Measurements from ENCODE around the gene SPX.
A peak's percentile ranks its signal among the peaks of the same experiment; 100 is the strongest.

The SPX gene, protein sequence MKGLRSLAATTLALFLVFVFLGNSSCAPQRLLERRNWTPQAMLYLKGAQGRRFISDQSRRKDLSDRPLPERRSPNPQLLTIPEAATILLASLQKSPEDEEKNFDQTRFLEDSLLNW

DNA sequence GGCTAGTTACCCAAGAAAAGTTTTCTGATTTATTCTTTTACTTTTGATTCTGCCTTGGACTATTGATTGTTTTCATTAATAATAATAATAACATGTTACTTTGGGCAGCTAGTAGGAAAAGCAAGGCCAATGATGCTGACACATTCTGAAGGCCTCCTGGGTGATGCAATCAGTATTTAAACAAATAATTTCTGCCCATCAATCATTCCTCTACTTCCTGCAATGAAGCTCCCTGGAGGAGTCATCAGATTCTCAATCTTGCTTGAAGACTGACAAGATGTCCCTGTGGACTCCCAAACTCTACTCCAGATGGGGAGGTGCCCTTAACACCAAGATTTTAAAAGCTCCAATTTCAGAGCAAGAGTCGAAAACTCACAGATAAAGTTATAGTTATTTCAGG, at the start of gene SPX:
TSS of gene SPX (plus strand) at position 244 of the 400 bp plus-strand sequence. CDS start 177 bp downstream, outside the sequence.
- DNase-seq (ENCODE audit: low spot score): no peak
- Mint-ChIP-seq H3K4me3 (peak within 1 kb of the TSS; percentile 82), H3K27me3 (ENCODE audit: low read depth) (peaks cover 29% of the 10 kb centered on the region), H3K27ac (no peak within 1 kb of the TSS), H3K9me3 (peaks cover 9% of the 10 kb centered on the region), H3K4me1 (ENCODE audit: low read depth) (peaks cover 6% of the 10 kb centered on the region), H3K36me3 (ENCODE audit: low read depth) (no peaks in the 10 kb centered on the region)

DNA sequence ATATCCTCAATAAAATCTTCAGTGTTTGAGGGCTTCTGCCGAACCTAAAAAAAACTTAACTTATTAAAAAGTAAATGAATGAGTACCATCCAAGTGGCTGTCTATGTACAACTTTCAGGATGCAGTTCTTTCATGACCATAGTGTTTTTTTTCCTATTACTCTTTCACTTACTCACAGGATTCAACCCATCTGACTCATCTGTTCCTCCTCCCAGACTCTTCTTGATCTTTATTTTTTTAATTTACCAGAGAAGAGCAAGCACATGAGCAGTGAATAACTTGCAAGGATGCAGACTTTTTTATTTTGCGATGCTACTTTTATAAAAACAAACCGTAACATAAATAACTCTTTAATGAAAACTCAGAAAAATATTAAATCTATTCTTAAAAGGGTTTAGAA, 49.1 kb upstream of the SPX start:
- Mint-ChIP-seq H3K4me3 (no peak overlapping the region), H3K4me1 (ENCODE audit: low read depth) (peaks cover 10% of the 10 kb centered on the region), H3K9me3 (no peaks in the 10 kb centered on the region), H3K27me3 (ENCODE audit: low read depth) (no peaks in the 10 kb centered on the region), H3K36me3 (ENCODE audit: low read depth) (peaks cover 38% of the 10 kb centered on the region), H3K27ac (peak overlapping the region; percentile 12)
- DNase-seq (ENCODE audit: low spot score): no peak

- peaks cover 9% of the 10 kb centered on the region for H3K4me1 Mint-ChIP-seq (ENCODE audit: low read depth)
- no peaks in the 10 kb centered on the region for H3K27me3 Mint-ChIP-seq (ENCODE audit: low read depth)
- DNase-seq (ENCODE audit: low spot score): no peak
- peaks cover 31% of the 10 kb centered on the region for H3K36me3 Mint-ChIP-seq (ENCODE audit: low read depth)
- no peak overlapping the region for H3K27ac Mint-ChIP-seq
- H3K4me3 Mint-ChIP-seq: no peak overlapping the region
- H3K9me3 Mint-ChIP-seq: no peaks in the 10 kb centered on the region
These were observed 47.2 kb upstream of the SPX start for GRCh38 chr12:21478756-21479455.

DNA sequence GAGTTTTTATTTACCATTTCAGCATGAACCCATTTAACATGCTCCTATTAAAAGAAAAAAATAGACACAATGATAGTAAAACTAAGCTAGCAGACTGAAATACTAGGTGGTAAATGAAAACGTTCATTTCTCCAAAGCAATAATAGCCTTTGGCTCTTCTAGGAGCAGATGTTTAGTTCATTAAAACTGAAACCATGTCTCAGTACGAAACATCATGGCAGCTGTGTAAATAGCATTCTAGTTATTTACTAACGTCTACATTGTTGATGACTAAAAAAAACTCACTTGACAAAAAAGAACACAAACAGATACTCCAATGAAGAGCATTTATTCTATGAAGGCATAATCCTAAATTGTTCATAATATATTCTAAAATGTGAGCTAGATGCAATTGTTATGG, 42.6 kb upstream of the SPX start:
- no peaks in the 10 kb centered on the region for H3K9me3 Mint-ChIP-seq
- DNase-seq (ENCODE audit: low spot score): no peak
- peaks cover 23% of the 10 kb centered on the region for H3K36me3 Mint-ChIP-seq (ENCODE audit: low read depth)
- no peaks in the 10 kb centered on the region for H3K27me3 Mint-ChIP-seq (ENCODE audit: low read depth)
- H3K27ac Mint-ChIP-seq: no peak overlapping the region
- H3K4me1 Mint-ChIP-seq (ENCODE audit: low read depth): peaks cover 10% of the 10 kb centered on the region
- H3K4me3 Mint-ChIP-seq: no peak overlapping the region

- Mint-ChIP-seq H3K4me3 (no peak overlapping the region), H3K4me1 (ENCODE audit: low read depth) (peaks cover 11% of the 10 kb centered on the region), H3K27me3 (ENCODE audit: low read depth) (no peaks in the 10 kb centered on the region), H3K9me3 (no peaks in the 10 kb centered on the region), H3K36me3 (ENCODE audit: low read depth) (peaks cover 40% of the 10 kb centered on the region), H3K27ac (no peak overlapping the region)
- DNase-seq (ENCODE audit: low spot score): no peak
These were observed 40.1 kb upstream of the SPX start for GRCh38 chr12:21485998-21486397.

DNA sequence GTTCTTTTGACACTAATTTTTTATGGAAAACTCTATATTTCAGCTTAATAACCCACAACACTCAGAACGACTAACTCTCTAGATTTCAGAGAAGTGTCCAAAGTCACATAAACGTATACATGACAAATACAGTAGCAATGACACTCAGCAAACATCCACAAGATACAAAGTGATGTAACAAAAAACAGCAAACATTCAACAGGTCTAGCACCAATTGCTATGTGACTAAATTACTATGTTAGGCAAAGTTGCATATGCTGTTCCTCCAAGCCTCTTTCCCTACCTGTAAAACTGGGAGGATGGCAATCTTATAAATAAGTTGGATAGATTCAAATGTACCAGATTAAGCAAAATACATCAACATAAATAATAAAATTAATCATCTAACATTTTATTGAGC, 26.3 kb upstream of the SPX start:
- Mint-ChIP-seq H3K36me3 (ENCODE audit: low read depth) (peaks cover 43% of the 10 kb centered on the region), H3K4me1 (ENCODE audit: low read depth) (peaks cover 38% of the 10 kb centered on the region)

GRCh38 chr12:21500786-21501257, 25.3 kb upstream of the SPX start:
- Mint-ChIP-seq H3K4me1 (ENCODE audit: low read depth) (peaks cover 41% of the 10 kb centered on the region), H3K27me3 (ENCODE audit: low read depth) (no peaks in the 10 kb centered on the region), H3K27ac (no peak overlapping the region), H3K36me3 (ENCODE audit: low read depth) (peaks cover 35% of the 10 kb centered on the region), H3K4me3 (no peak overlapping the region), H3K9me3 (no peaks in the 10 kb centered on the region)
- DNase-seq (ENCODE audit: low spot score): no peak

More for the DNA sequence above, 26.3 kb upstream of the SPX start:
- Mint-ChIP-seq H3K27ac (no peak overlapping the region), H3K27me3 (ENCODE audit: low read depth) (no peaks in the 10 kb centered on the region), H3K4me3 (no peak overlapping the region), H3K9me3 (no peaks in the 10 kb centered on the region)
- no peak for DNase-seq (ENCODE audit: low spot score)

DNA sequence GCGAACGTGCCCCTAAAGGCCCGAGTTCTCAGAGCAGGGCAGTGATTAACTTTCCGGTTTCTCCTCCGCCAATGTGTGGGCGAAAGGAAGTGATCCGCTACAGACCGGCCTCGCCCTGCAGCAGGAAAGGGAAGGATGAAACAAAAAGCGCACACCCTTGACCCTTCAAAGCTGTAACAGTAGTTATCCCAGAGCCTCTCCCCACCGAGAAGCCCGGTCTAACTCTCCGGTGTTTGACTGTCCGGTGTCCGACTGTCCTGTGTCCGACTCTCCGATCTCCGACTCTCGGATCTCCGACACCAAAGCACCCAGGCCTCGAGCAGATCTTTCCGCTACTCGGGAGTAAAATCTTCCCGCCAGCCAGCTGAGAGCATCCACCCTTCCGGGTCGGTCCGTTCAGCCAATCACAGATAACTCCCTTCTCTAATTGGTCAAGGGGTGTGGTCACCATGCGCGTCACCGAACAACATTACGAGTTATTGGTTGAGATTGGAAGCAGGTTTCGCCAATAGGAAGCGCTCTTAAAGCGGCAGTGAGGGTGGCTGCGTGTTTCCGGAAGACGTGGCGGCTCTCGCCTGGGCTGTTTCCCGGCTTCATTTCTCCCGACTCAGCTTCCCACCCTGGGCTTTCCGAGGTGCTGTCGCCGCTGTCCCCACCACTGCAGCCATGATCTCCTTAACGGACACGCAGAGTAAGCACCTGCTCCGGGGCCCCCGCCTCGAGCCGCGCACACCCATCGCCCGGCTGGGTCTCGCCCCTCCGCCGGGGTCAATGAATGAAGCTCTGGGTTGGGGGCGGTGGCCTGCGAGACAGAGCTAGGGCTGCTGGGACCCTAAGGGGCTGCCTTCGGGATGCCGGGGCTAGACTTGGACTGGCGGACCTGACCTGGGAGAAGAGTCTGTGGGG, 24.6 kb upstream of the SPX start, which contains the start of the genes GOLT1B and RECQL:
TSS of gene GOLT1B (plus strand) at position 532 of the 906 bp plus-strand sequence. CDS start at position 667, 135 bp downstream.
TSS of gene RECQL (minus strand) at position 378 of the 906 bp plus-strand sequence. CDS start 2,065 bp downstream, outside the sequence.
- Mint-ChIP-seq H3K4me1 (ENCODE audit: low read depth) (peaks cover 43% of the 10 kb centered on the region), H3K9me3 (no peaks in the 10 kb centered on the region), H3K36me3 (ENCODE audit: low read depth) (peaks cover 31% of the 10 kb centered on the region), H3K4me3 (no peak within 1 kb of the TSS), H3K27ac (no peak within 1 kb of the TSS), H3K27me3 (ENCODE audit: low read depth) (no peaks in the 10 kb centered on the region)
- peak; percentile 92 for DNase-seq (ENCODE audit: low spot score)

- H3K27ac Mint-ChIP-seq: no peak overlapping the region
- H3K4me1 Mint-ChIP-seq (ENCODE audit: low read depth): peaks cover 43% of the 10 kb centered on the region
- H3K36me3 Mint-ChIP-seq (ENCODE audit: low read depth): peaks cover 26% of the 10 kb centered on the region
- no peaks in the 10 kb centered on the region for H3K9me3 Mint-ChIP-seq
- no peaks in the 10 kb centered on the region for H3K27me3 Mint-ChIP-seq (ENCODE audit: low read depth)
- peak; percentile 32 for DNase-seq (ENCODE audit: low spot score)
- no peak overlapping the region for H3K4me3 Mint-ChIP-seq
These were observed 24.0 kb upstream of the SPX start for GRCh38 chr12:21502164-21502496.

DNA sequence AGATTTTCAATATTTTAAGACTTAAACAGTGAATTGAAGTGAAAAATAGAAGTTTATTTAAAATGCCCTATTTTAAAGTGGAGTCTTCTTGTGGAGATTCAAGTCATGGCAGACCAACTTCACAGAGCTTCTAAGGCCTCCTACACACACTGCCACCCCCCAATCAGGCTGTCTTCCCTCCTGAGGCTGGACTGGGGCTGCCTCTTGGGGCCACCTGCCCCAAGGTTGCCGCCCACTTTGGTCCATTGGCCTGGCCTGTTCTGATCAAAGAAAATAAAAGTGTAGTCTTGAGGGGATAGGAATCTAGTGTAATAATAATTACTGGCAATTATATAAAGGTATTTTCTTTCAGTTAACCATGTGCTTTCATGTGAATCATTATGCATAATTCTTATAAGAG, 23.2 kb upstream of the SPX start:
- no peaks in the 10 kb centered on the region for H3K27me3 Mint-ChIP-seq (ENCODE audit: low read depth)
- no peak for DNase-seq (ENCODE audit: low spot score)
- H3K36me3 Mint-ChIP-seq (ENCODE audit: low read depth): peaks cover 24% of the 10 kb centered on the region
- H3K4me3 Mint-ChIP-seq: no peak overlapping the region
- H3K9me3 Mint-ChIP-seq: no peaks in the 10 kb centered on the region
- no peak overlapping the region for H3K27ac Mint-ChIP-seq
- peaks cover 46% of the 10 kb centered on the region for H3K4me1 Mint-ChIP-seq (ENCODE audit: low read depth)

- Mint-ChIP-seq H3K27ac (no peak overlapping the region), H3K4me3 (no peak overlapping the region), H3K4me1 (ENCODE audit: low read depth) (peaks cover 58% of the 10 kb centered on the region), H3K27me3 (ENCODE audit: low read depth) (no peaks in the 10 kb centered on the region), H3K36me3 (ENCODE audit: low read depth) (peaks cover 33% of the 10 kb centered on the region), H3K9me3 (no peaks in the 10 kb centered on the region)
- no peak for DNase-seq (ENCODE audit: low spot score)
These were observed 20.2 kb upstream of the SPX start for GRCh38 chr12:21505888-21506287.

DNA sequence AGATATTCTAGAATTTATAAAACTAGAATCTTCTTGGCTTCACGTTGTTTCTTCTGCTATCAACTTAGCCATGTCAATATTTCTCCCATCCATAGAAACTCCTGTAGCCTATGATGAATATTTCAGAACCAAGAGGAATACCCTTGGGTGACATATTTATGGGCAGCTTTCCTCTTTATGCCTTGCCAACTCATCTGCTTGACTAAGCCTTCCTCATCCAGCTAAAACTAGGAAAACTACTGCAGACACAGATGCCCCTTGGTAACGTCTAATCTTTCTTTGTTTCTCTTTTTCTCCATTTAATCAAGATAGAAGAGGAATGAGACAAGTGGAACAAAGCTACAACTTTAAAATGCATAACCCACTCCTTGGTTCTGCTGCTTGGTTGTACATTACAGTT, 18.2 kb upstream of the SPX start:
- no peaks in the 10 kb centered on the region for H3K9me3 Mint-ChIP-seq
- no peak overlapping the region for H3K4me3 Mint-ChIP-seq
- H3K36me3 Mint-ChIP-seq (ENCODE audit: low read depth): peaks cover 46% of the 10 kb centered on the region
- H3K27me3 Mint-ChIP-seq (ENCODE audit: low read depth): no peaks in the 10 kb centered on the region
- peak overlapping the region; percentile 20 for H3K27ac Mint-ChIP-seq
- DNase-seq (ENCODE audit: low spot score): no peak
- H3K4me1 Mint-ChIP-seq (ENCODE audit: low read depth): peaks cover 58% of the 10 kb centered on the region

DNA sequence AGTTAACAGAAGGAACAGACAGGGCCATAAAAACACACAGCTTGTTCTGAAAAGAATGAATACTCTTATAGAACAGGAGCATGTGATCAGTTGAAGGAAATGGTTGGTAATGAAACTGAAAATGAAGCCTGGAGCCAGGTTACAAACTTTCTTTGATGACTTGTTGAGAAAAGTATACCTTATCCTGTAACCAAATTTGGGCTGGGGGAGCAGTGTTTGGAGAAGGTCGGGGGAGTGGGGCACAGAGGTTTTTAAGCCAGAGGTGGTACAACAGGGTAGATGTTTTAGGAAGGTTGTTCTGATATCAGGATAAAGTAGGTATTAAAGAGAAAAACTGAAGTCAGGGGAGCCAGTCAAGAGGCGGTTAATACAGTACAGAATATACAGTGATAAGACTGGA, 16.3 kb upstream of the SPX start:
- Mint-ChIP-seq H3K9me3 (no peaks in the 10 kb centered on the region), H3K27ac (peak overlapping the region; percentile 95), H3K27me3 (ENCODE audit: low read depth) (no peaks in the 10 kb centered on the region), H3K4me1 (ENCODE audit: low read depth) (peaks cover 40% of the 10 kb centered on the region), H3K36me3 (ENCODE audit: low read depth) (peaks cover 55% of the 10 kb centered on the region), H3K4me3 (peak overlapping the region; percentile 82)
- DNase-seq (ENCODE audit: low spot score): no peak

DNA sequence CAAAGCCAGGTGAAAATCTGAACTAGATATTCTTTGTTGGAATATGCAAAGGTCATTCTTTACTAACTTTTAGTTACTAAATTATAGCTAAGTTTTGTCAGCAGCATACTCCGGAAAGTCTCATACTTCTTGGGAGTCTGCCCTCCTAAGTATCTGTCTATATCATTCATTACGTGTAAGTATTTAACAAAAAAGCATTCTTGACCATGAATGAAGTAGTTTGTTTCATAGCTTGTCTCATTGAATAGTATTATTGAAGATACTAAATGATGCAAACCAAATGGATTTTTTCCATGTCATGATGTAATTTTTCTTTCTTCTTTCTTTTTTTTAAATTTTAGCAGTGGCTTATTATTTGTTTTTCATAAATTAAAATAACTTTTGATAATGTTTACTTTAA, 9.8 kb upstream of the SPX start:
- DNase-seq (ENCODE audit: low spot score): no peak
- no peak overlapping the region for H3K27ac Mint-ChIP-seq
- peaks cover 4% of the 10 kb centered on the region for H3K4me1 Mint-ChIP-seq (ENCODE audit: low read depth)
- H3K4me3 Mint-ChIP-seq: no peak overlapping the region
- no peaks in the 10 kb centered on the region for H3K27me3 Mint-ChIP-seq (ENCODE audit: low read depth)
- peaks cover 48% of the 10 kb centered on the region for H3K36me3 Mint-ChIP-seq (ENCODE audit: low read depth)
- H3K9me3 Mint-ChIP-seq: no peaks in the 10 kb centered on the region

All from T-helper 2 cell treated with Interferon-gamma antibody and Interleukin-4, amounts not matched to agents 5 μg/mL and 100 μg/mL, for 36 hours (primary cell).